ENCODE data around the gene ITGA3. TPM values are rescaled to one million over a fixed set of nuclear protein-coding genes. Genes with fewer than 3 reads are reported as not detected.

ITGA3 gene
- total and polyA plus RNA-seq, 4 donors = 0.79 to 4.4 (median 1.4) TPM

DNA sequence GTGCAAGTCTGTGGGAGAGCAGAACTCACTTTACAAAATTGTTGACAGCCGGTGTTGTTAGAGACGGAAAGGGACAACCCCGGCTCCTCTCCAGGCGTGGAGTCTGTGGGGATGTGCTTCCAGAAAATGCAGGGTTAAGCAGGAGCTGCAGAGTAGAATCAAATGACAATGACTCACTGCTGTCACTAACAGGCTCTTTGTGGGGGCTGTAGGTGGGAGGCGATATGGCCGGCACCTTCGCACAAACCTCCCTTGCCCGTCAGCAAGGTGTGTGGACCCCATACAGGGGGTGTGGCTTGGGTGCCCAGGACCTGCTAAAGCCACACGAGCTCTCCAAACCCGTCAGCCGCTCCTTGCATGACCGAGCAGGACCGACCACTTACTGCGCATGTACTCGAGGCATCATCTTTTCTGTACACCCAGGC lies 45.0 kb downstream of the ITGA3 start (continued):
- TF ChIP-seq, protein P1, sequence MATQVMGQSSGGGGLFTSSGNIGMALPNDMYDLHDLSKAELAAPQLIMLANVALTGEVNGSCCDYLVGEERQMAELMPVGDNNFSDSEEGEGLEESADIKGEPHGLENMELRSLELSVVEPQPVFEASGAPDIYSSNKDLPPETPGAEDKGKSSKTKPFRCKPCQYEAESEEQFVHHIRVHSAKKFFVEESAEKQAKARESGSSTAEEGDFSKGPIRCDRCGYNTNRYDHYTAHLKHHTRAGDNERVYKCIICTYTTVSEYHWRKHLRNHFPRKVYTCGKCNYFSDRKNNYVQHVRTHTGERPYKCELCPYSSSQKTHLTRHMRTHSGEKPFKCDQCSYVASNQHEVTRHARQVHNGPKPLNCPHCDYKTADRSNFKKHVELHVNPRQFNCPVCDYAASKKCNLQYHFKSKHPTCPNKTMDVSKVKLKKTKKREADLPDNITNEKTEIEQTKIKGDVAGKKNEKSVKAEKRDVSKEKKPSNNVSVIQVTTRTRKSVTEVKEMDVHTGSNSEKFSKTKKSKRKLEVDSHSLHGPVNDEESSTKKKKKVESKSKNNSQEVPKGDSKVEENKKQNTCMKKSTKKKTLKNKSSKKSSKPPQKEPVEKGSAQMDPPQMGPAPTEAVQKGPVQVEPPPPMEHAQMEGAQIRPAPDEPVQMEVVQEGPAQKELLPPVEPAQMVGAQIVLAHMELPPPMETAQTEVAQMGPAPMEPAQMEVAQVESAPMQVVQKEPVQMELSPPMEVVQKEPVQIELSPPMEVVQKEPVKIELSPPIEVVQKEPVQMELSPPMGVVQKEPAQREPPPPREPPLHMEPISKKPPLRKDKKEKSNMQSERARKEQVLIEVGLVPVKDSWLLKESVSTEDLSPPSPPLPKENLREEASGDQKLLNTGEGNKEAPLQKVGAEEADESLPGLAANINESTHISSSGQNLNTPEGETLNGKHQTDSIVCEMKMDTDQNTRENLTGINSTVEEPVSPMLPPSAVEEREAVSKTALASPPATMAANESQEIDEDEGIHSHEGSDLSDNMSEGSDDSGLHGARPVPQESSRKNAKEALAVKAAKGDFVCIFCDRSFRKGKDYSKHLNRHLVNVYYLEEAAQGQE (IDR thresholded peaks at IDR 0.05) = no peak
- no peak for TF ChIP-seq HNF4G (IDR thresholded peaks at IDR 0.05)

DNA sequence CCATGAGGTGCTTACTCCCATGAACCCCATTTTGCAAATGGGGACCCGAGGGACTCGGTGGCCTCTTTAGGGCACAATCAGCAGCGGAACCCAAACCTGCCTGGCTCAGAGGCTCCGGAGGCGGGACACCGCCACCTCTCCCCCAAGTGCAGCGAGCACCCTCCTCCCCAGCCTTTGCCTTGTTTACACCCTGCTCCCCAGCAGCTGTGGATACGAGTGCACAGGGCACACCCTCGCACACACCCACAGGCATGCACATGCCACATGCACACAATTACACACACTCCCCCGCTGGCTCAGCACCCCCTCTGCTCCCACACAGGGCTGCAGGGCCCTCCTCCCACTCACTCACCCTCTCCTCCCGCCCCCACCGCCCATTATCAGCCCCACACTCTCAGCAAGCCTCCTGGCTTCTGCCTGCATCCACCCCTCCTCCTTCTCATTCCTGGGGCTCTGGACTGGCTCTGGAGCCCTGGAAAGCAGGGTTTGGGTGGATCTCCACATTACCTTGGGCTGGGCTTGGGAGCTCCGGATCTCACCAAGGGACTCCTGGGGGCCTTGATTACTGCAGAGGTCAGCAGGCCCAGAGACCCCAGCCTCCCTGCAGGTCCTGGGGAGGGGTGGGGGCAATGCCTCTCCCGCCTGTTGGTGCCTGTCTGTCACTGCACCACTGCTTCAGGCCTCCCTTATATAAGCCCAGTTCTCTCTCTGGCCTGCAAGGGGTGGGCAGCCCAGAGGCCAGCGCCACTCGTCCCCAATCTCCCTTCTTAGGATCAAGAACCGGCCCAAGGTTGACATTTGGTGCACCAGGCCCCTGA lies 45.6 kb downstream of the ITGA3 start:
- H3K36me3 ChIP-seq (ENCODE audit: control insufficient read depth in 4 of 4, insufficient read depth in 3 of 4, low read depth in 1 of 4, low read length in 3 of 4) = peaks cover 5 to 17% (median 11%) of the 10 kb centered on the region in 4 donors
- H3K4me3 ChIP-seq (ENCODE audit: low read depth in 1 of 3, low read length in 3 of 3) = peak overlapping the region in 2 of 3 donors; percentile 16 to 28
- no peak for DNase-seq (ENCODE audit: low spot score)
- peaks cover 16 to 57% (median 51%) of the 10 kb centered on the region in 4 donors for H3K4me1 ChIP-seq (ENCODE audit: control insufficient read depth in 4 of 4, insufficient read depth in 4 of 4, low read length in 3 of 4)
- no peaks in the 10 kb centered on the region for H3K27me3 ChIP-seq (ENCODE audit: control insufficient read depth in 4 of 4, insufficient read depth in 4 of 4, low read length in 3 of 4)
- peak overlapping the region; percentile 86 to 94 for H3K27ac ChIP-seq (ENCODE audit: low read depth in 1 of 2, low read length in 2 of 2)
- peak overlapping the region; percentile 25 to 58 for H3K9ac ChIP-seq (ENCODE audit: low read depth in 1 of 2, low read length in 2 of 2)
- TF ChIP-seq FOXA2 (IDR thresholded peaks at IDR 0.05) = peak; percentile 80
- TF ChIP-seq NR2F2 (IDR thresholded peaks at IDR 0.05) = no peak
- TF ChIP-seq EGR1 (IDR thresholded peaks at IDR 0.05; ENCODE audit: low read depth in 2 of 2) = peak; percentile 88 to 93
- peak; percentile 32 for TF ChIP-seq FOXA1 (IDR thresholded peaks at IDR 0.05)
- peak; percentile 37 to 78 for TF ChIP-seq RXRA (IDR thresholded peaks at IDR 0.05)
- TF ChIP-seq HNF4A (conservative IDR thresholded peaks at IDR 0.05) = peak; percentile 29 to 73
- TF ChIP-seq, protein P2, sequence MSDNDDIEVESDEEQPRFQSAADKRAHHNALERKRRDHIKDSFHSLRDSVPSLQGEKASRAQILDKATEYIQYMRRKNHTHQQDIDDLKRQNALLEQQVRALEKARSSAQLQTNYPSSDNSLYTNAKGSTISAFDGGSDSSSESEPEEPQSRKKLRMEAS (IDR thresholded peaks at IDR 0.05) = no peak
- 31% methylated on average over 17 of the region's 17 CpGs for WGBS
- H3K9me3 ChIP-seq (ENCODE audit: control insufficient read depth in 4 of 4, low read length in 3 of 4) = no peaks in the 10 kb centered on the region

DNA sequence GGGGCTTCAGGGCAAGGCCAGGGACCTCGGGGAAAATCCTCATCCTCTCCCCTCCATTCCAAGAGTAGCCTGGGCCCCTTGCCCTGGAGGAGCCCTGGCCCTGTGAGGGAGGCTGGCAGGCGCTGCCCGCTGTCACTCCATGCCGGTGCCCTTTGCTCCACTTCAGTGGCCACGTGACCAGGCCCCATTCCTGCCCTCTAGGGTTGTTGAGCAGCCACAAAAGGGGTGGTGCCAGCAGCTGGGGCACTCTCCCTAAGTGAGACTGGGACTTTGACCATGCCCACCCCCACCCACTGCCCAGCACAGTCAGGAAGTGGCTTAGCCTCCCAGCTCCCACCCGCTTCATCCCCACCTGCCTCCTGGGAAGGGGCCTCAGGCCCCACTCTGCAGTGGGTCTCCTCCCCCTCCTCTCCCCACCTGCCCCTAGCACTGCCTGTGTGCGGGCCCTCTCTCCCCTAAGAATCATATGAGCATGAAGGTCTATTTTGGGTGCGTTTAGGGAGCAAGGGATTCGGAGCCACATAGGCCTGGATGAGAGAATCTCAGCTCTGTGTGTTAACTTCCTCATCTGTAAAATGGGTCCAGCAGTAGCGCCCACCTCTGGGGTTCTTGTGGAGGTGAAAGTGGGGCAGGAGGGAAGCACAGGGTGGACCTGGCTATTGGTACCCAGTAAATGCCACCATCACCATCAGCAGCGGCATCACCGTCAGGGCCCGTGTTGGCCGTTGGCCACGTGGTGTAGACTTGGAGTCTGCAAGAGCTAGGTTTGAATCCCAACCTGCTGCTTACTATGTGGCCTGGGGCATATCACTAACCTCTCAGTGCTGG lies 46.5 kb downstream of the ITGA3 start:
- DNase-seq (ENCODE audit: low spot score) = peak; percentile 65
- H3K36me3 ChIP-seq (ENCODE audit: control insufficient read depth in 4 of 4, insufficient read depth in 3 of 4, low read depth in 1 of 4, low read length in 3 of 4) = peaks cover 10 to 21% (median 16%) of the 10 kb centered on the region in 4 donors
- peak overlapping the region in 2 of 3 donors; percentile 22 to 28 for H3K4me3 ChIP-seq (ENCODE audit: low read depth in 1 of 3, low read length in 3 of 3)
- peak overlapping the region; percentile 86 to 94 for H3K27ac ChIP-seq (ENCODE audit: low read depth in 1 of 2, low read length in 2 of 2)
- H3K9me3 ChIP-seq (ENCODE audit: control insufficient read depth in 4 of 4, low read length in 3 of 4) = no peaks in the 10 kb centered on the region
- H3K9ac ChIP-seq (ENCODE audit: low read depth in 1 of 2, low read length in 2 of 2) = peak overlapping the region; percentile 15 to 25
- WGBS = 48% methylated on average over 15 of the region's 15 CpGs
- no peaks in the 10 kb centered on the region for H3K27me3 ChIP-seq (ENCODE audit: control insufficient read depth in 4 of 4, insufficient read depth in 4 of 4, low read length in 3 of 4)
- peaks cover 15 to 49% (median 43%) of the 10 kb centered on the region in 4 donors for H3K4me1 ChIP-seq (ENCODE audit: control insufficient read depth in 4 of 4, insufficient read depth in 4 of 4, low read length in 3 of 4)
- TF ChIP-seq, protein P3, sequence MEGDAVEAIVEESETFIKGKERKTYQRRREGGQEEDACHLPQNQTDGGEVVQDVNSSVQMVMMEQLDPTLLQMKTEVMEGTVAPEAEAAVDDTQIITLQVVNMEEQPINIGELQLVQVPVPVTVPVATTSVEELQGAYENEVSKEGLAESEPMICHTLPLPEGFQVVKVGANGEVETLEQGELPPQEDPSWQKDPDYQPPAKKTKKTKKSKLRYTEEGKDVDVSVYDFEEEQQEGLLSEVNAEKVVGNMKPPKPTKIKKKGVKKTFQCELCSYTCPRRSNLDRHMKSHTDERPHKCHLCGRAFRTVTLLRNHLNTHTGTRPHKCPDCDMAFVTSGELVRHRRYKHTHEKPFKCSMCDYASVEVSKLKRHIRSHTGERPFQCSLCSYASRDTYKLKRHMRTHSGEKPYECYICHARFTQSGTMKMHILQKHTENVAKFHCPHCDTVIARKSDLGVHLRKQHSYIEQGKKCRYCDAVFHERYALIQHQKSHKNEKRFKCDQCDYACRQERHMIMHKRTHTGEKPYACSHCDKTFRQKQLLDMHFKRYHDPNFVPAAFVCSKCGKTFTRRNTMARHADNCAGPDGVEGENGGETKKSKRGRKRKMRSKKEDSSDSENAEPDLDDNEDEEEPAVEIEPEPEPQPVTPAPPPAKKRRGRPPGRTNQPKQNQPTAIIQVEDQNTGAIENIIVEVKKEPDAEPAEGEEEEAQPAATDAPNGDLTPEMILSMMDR (IDR thresholded peaks at IDR 0.05; ENCODE audit: low read depth, low read length, missing input control) = no peak
- TF ChIP-seq NR2F2 (IDR thresholded peaks at IDR 0.05) (no peak), YY1 (IDR thresholded peaks at IDR 0.05) (peak; percentile 81), TAF1 (conservative IDR thresholded peaks at IDR 0.05) (no peak), JUND (IDR thresholded peaks at IDR 0.05) (no peak), RXRA (IDR thresholded peaks at IDR 0.05) (peak; percentile 93), HNF4A (conservative IDR thresholded peaks at IDR 0.05) (peak; percentile 90 to 93), GABPA (IDR thresholded peaks at IDR 0.05 in 1 of 2, conservative IDR thresholded peaks at IDR 0.05 in 1 of 2) (peak in 1 of 2 donors; percentile 41)
- TF ChIP-seq, protein P1 (IDR thresholded peaks at IDR 0.05) = peak; percentile 78
- TF ChIP-seq, protein P4, sequence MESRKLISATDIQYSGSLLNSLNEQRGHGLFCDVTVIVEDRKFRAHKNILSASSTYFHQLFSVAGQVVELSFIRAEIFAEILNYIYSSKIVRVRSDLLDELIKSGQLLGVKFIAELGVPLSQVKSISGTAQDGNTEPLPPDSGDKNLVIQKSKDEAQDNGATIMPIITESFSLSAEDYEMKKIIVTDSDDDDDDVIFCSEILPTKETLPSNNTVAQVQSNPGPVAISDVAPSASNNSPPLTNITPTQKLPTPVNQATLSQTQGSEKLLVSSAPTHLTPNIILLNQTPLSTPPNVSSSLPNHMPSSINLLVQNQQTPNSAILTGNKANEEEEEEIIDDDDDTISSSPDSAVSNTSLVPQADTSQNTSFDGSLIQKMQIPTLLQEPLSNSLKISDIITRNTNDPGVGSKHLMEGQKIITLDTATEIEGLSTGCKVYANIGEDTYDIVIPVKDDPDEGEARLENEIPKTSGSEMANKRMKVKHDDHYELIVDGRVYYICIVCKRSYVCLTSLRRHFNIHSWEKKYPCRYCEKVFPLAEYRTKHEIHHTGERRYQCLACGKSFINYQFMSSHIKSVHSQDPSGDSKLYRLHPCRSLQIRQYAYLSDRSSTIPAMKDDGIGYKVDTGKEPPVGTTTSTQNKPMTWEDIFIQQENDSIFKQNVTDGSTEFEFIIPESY (IDR thresholded peaks at IDR 0.05) = no peak
- TF ChIP-seq, protein P2 (IDR thresholded peaks at IDR 0.05) = no peak
